ENCODE results near the gene LMO3.

- no peak for TF ChIP-seq TP53 (CRISPR knock-in tag; IDR thresholded peaks at IDR 0.05)
- no peak for TF ChIP-seq REST (IDR thresholded peaks at IDR 0.05)
Measured at GRCh38 chr12:16636435-16637055, 30.6 kb upstream of the LMO3 start.

Measured in A549 (cell line).